ENCODE data around the gene SV2C. TPM values are rescaled to one million over a fixed set of nuclear protein-coding genes. Genes with fewer than 3 reads are reported as not detected.

Gene SV2C
- total RNA-seq, 2 donors from 2014 or later = 0.04 to 0.15 TPM

GRCh38 chr5:76180814-76181805 is 97.9 kb downstream of the SV2C start:
- no peak overlapping the region for H3K27ac ChIP-seq
- H3K36me3 ChIP-seq = no peaks in the 10 kb centered on the region
- no peak for TF ChIP-seq CTCF (IDR thresholded peaks at IDR 0.05)
- DNase-seq (ENCODE audit: low spot score) = no peak
- no peak overlapping the region for H3K4me3 ChIP-seq
- H3K4me1 ChIP-seq = no peaks in the 10 kb centered on the region
- H3K9me3 ChIP-seq = no peaks in the 10 kb centered on the region
- H3K27me3 ChIP-seq = no peaks in the 10 kb centered on the region

- Histone ChIP-seq H3K9me3 (no peaks in the 10 kb centered on the region), H3K27me3 (no peaks in the 10 kb centered on the region), H3K36me3 (no peaks in the 10 kb centered on the region), H3K4me3 (no peak overlapping the region), H3K4me1 (no peaks in the 10 kb centered on the region), H3K27ac (no peak overlapping the region)
- DNase-seq (ENCODE audit: low spot score) = no peak
- no peak for TF ChIP-seq CTCF (IDR thresholded peaks at IDR 0.05)
Measured at GRCh38 chr5:76187386-76187785, 104.2 kb downstream of the SV2C start.

GRCh38 chr5:76190356-76190755 is 107.2 kb downstream of the SV2C start:
- Histone ChIP-seq H3K4me3 (no peak overlapping the region), H3K27ac (no peak overlapping the region), H3K36me3 (no peaks in the 10 kb centered on the region), H3K4me1 (no peaks in the 10 kb centered on the region), H3K9me3 (no peaks in the 10 kb centered on the region), H3K27me3 (no peaks in the 10 kb centered on the region)
- DNase-seq (ENCODE audit: low spot score) = no peak
- TF ChIP-seq CTCF (IDR thresholded peaks at IDR 0.05) = no peak

GRCh38 chr5:76192837-76193236 is 109.7 kb downstream of the SV2C start:
- no peaks in the 10 kb centered on the region for H3K9me3 ChIP-seq
- no peak overlapping the region for H3K4me3 ChIP-seq
- no peak for DNase-seq (ENCODE audit: low spot score)
- no peaks in the 10 kb centered on the region for H3K27me3 ChIP-seq
- H3K36me3 ChIP-seq = no peaks in the 10 kb centered on the region
- TF ChIP-seq CTCF (IDR thresholded peaks at IDR 0.05) = no peak
- H3K27ac ChIP-seq = no peak overlapping the region
- no peaks in the 10 kb centered on the region for H3K4me1 ChIP-seq

- Histone ChIP-seq H3K4me1 (no peaks in the 10 kb centered on the region), H3K4me3 (no peak overlapping the region), H3K27me3 (no peaks in the 10 kb centered on the region), H3K27ac (no peak overlapping the region), H3K9me3 (no peaks in the 10 kb centered on the region), H3K36me3 (no peaks in the 10 kb centered on the region)
- DNase-seq (ENCODE audit: low spot score) = no peak
- no peak for TF ChIP-seq CTCF (IDR thresholded peaks at IDR 0.05)
Measured at GRCh38 chr5:76193635-76194034, 110.5 kb downstream of the SV2C start.
